Measurements from ENCODE around the gene ZBED4.

The ZBED4 gene

GRCh38 chr22:49903322-49904039, 49.8 kb downstream of the ZBED4 start:
- no peak for DNase-seq

DNA sequence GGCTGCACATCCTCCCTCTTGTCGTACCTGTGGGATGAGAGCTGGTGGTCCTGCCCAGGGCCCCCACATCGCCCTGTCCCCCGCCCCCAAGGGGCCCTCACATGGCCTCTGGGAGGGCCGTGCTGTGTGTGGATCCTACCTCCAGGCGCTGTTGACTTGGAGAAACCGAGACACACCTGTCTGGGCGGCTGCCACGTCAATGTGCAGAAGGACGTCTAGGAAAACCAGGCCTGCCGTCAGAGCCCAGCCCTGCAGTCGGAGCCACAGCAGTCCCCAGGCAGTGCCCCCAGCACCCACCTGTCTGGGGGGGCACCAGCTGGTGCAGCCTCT, 50.4 kb downstream of the ZBED4 start:
- no peak for DNase-seq

- no peak for DNase-seq
Measured at GRCh38 chr22:49905465-49905864, 51.8 kb downstream of the ZBED4 start.

DNA sequence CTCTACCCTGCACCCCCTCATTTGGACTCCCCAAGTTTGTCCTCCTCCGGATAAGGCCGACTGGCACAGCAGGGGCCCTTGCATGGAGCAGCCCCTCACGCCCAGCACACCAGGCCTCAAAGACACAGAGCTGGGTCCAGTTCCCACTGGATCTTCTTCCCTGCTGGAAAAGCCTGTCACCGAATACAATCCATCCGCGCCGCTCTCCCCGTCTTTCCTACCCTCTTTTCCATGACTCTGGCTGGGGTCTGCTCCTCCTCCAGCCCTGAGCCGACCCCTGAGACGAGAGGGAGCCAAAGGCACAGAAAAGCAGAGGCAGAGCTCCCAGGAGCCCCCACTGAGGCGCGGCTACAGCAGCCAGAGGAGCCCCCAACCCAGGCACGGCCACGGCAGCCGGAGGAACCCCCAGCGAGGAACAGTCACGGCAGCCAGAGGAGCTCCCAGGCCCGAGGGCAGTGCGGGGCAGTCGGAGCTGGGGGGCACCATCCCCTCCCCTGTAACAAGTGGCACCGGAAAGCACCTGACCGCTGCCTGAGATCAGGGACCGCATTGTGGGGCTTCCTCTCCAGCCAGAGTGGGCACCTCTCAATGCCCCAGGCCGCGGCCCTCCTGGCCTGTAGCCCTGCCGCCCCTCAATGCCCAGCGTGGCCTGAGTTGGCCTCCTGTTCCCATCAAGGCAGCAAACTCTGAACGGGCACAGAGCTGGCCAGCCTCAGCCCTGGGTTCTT, 52.6 kb downstream of the ZBED4 start:
- no peak for DNase-seq

- no peak for DNase-seq
Measured at GRCh38 chr22:49906799-49907290, 53.2 kb downstream of the ZBED4 start.

DNA sequence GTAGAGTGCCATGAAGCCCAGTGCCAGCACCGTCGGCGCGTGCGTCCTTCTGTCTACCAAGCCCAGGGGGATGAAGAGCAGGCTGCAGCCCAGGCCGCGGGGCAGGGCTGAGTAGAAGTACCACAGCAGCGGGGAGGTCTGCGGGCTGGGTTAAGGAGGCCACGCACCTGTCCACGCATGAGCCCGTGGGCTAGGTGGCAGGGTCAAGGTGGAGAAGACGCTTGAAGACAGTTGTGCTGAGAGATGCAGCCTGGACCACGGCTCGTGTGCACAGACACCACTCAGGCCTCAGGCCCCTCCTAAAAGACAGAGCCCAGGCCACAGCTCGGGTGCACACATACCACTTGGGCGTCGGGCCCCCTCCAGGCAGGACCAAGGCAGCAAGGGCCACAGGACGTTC, 54.2 kb downstream of the ZBED4 start:
- DNase-seq, result no peak

DNA sequence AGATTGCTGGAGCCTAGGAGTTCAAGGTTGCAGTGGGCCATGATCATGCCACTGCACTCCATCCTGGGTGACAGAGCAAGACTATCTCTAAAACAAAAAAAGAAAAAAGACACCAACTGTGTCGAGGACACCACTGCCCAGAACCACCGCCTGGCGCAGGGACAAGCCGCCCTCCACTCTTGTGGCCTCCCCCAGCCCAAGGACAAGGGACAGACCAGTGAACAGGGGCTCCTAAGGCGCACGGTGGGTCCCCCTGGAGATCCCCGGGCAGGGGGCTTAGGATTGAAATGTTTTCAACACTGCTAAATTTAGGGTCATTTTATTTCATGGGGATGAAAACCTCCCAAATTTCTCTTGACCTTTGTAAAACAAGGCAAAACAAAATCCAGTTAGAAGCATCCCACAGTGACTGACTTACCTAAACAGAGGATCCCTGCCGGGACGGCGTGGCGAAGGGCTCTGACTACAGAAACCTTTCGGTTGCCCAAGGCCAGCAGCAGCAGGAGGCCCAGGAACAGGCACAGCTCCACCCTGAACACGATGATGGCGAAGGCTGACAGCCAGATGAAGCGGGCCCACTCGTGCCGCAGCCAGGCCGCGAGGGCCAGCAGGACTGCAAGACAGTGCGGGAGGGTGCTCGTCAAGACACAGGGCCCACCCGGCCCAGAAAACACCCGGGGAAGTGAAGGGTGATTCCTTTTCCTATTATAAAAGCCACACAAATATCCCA, 56.0 kb downstream of the ZBED4 start:
- no peak for DNase-seq

GRCh38 chr22:49910229-49911155, 56.8 kb downstream of the ZBED4 start:
- DNase-seq, result no peak

DNA sequence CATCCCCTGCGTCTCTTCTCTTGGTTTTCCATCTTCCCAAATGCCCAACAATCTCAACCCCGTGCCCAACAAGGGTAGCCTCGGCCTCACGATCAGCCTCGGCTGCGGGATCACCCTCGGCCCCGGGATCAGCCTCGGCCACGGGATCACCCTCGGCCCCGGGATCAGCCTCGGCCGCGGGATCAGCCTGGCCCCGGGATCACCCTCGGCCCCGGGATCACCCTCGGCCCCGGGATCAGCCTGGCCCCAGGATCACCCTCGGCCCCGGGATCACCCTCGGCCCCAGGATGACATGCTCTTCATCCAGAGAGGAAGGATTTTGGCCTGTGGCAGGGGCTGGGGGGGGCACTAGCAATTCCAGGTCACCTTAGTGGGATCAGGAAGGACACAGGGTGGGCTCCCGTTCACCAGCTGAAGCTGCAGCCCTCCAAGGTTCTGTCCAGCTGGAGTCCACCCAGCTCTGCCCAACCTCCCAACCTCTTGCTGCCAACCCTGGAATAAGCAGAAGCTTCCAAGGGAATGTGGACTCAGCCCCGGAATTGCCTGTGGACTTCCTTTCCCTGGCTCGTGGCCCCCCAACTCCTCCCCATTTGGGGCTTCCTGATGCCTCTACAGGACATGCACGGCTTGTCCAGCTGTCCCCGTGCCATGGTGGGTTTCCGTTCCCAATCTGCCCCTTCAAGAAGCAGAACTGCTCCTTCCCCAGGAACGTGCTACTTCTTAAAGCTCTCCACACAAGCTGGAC, 58.4 kb downstream of the ZBED4 start:
- no peak for DNase-seq

DNA sequence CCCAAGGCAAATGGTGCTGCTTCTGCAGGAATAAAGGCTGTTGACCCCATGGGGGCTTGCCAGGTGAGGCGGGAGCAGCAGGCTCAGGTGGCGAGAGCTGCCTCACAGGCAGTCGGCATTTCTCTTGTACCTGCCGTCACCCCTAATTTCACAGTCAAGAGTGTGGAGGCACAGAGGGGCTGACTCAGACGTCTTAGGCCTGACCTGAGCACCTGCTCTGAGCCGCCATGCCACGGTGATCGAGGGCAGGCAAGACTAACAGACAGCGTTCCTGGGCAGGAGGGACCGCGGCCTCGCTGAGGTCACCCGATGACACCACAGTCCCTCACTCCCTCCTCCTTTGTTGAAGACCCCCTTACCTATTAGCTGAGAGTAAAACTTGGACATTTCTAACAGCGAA, 59.4 kb downstream of the ZBED4 start:
- no peak for DNase-seq

DNA sequence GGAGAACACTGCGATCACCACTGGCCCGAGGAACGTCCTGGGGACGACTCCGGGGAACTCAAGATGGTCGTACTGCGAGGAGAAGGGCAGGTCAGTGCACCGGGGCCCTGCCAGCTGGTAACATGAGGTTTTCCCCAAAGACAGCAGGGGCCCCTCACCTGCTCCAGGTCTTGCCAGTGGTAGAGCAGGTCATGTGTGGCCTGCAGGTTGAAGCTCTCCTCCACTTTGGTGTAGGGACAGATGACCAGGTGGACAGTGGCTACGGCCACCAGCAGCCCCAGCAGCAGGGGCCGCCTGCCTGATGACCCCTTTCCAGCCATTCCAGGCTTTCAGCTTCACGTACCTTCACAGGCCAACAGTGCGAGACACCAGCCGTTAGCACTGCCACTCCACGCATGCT, 59.8 kb downstream of the ZBED4 start:
- DNase-seq, result no peak

GRCh38 chr22:49914256-49914655, 60.6 kb downstream of the ZBED4 start:
- DNase-seq, result no peak

DNA sequence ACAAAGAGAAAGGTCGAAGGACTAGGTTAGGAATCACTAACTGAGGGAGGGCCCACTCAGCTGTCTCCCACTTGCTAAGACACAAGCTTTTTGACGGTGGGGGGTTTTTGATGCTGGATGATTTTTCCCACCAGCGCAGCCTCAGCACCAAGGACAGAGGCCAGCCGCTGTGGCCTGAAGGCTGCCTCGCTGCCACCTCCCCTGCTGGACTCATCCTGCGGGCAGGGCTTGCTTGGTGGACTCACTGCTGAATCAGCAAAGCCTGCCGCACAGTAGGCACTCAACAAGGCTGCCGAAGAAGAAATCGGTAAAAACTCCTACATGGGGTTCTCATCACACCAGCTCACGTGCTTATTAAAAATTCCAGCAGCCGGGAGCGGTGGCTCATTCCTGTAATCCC, 62.0 kb downstream of the ZBED4 start:
- DNase-seq, result no peak

- DNase-seq, result no peak
Measured at GRCh38 chr22:49916831-49917230, 63.2 kb downstream of the ZBED4 start.

DNA sequence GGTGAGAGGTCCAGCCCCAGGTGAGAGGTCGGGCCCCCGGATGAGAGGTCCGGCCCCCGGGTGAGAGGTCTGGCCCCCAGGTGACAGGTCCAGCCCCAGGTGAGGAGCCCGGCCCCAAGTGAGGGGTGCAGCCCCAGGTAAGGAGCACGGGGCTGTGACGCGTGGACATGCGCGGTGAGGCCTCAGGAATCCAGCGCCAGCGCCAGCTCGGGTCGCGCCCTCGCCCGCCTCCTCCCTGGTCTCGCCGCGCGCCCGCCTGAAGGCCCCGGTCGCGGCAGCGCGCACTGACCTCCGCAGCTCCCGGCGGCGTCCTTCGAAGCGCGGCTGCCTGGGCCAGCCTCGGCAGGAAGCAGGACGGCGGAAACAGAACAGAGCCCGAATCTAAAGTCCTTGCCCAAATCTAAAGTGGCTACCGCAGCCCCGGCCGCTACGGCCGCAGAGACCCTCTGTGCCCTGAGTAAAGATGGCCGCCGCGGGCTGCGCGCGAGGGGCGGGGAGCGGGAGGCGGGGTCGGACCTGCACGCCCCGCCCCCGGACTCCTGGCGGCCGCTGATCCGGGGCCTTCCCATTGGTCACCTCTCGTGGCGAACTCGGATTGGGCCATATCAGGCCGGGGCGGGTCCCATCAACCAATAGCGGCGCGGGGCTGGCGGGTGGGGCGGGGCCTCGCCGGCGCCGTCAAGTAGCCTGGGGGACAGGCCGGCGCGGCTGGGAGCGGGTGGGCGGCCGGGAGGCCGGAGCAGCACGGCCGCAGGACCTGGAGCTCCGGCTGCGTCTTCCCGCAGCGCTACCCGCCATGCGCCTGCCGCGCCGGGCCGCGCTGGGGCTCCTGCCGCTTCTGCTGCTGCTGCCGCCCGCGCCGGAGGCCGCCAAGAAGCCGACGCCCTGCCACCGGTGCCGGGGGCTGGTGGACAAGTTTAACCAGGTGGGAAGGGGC, 64.6 kb downstream of the ZBED4 start, which contains the start of the genes ALG12 and CRELD2:
Gene ALG12 (minus strand): TSS at position 465 of the 937 bp plus-strand sequence. CDS start 4,673 bp downstream, outside the sequence.
Gene CRELD2 (plus strand): TSS at position 661 of the 937 bp plus-strand sequence. CDS start 136 bp downstream, at position 797.
- DNase-seq, result peak; percentile 97 to 98

DNA sequence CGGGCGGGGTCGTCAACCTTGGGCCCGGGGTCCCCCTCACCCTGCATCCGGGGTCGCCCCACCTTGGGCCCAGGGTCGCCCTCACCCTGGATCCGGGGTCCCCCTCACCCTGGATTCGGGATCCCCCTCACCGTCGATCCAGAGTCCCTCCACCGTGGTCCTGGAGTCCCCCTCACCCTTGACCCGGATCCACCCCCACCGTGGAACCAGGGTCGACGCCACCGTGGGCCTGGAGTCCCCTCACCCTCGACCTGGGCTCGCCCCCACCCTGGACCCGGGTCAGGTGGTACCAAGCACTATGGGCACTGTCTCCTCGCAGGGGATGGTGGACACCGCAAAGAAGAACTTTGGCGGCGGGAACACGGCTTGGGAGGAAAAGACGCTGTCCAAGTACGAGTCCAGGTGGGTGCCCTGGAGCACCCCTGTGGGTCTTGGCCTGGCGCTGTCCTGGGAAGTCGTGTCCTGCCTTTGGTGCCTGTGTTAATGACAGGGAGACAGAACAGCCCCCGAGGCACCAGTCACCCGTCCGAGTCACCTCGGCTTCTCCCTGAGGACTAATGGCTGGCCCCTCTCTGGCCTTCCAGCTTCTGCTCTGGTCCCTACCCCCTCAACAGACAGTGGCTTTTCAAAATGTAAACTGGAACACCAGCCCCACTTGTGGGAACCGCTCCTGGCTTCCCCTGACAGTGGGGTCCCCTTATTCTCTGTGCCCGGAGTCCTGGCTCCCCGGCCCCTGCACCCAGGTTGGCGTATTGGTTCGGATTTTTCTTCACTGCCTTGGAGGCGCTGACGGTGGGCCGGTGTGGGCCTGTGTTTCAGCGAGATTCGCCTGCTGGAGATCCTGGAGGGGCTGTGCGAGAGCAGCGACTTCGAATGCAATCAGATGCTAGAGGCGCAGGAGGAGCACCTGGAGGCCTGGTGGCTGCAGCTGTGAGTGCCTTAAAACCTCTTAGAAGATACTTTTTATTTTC, 65.6 kb downstream of the ZBED4 start:
- DNase-seq, result no peak

DNA sequence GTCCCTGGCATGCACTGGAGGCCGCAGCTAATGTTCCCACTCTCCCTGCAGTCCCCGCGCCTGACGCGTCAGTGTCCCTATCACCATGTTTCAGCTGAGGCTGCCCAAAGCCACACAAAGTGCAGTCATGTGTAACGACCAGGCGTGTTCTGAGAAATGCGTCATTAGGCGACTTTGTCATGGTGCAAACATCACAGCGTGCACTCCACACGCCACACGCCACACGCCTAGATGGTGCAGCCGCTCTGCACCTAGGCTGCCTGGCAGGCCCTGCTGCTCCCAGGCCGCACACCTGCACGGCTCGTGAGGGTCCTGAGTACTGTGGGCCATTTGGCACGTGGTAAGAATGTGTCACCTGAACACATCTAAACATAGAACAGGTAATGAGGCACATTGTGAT, 67.2 kb downstream of the ZBED4 start:
- no peak for DNase-seq

- no peak for DNase-seq
Measured at GRCh38 chr22:49921508-49922278, 68.0 kb downstream of the ZBED4 start.
